WERI-Rb-1 (cell line): ENCODE measurements around the gene CDH4.

Source experiments
- DNase-seq: peaks from one replicate; pipeline ENCODE4 v3.0.0-alpha.2; 2020
- H3K27ac ChIP-seq: fragments of 250-450 bp; sonication (Bioruptor Pico); 2 replicates; pipeline ENCODE4 v1.5.1; 2020; ENCODE audit warnings: mild to moderate bottlenecking, moderate library complexity
- H3K27me3 ChIP-seq: fragments of 250-450 bp; sonication (Bioruptor Pico); 2 replicates; pipeline ENCODE4 v1.5.1; 2021; ENCODE audit warnings: mild to moderate bottlenecking, low read depth, moderate library complexity; ENCODE audit not compliant: insufficient read depth, severe bottlenecking
- H3K36me3 ChIP-seq: fragments of 250-450 bp; sonication (Bioruptor Pico); 2 replicates; pipeline ENCODE4 v1.5.1; 2020; ENCODE audit warnings: mild to moderate bottlenecking, moderate library complexity
- H3K4me3 ChIP-seq: 2 replicates; pipeline ENCODE4 v1.5.1; 2011; ENCODE audit warnings: low read depth, mild to moderate bottlenecking, control low read depth, low read length
- H3K9me3 ChIP-seq: fragments of 250-450 bp; sonication (Bioruptor Pico); 2 replicates; pipeline ENCODE4 v1.5.1; 2021; ENCODE audit warnings: mild to moderate bottlenecking, moderate library complexity; ENCODE audit not compliant: severe bottlenecking
- CTCF ChIP-seq: IDR thresholded peaks from 2 replicates; pipeline ENCODE4 v1.5.1; 2011; ENCODE audit warnings: low read depth, mild to moderate bottlenecking, control low read depth, inconsistent platforms, low read length

CDH4 gene

GRCh38 chr20:61873651-61874420, 621.8 kb downstream of the CDH4 start:
- Histone ChIP-seq H3K36me3 (no peaks in the 10 kb centered on the region), H3K27ac (no peak overlapping the region), H3K9me3 (peaks cover 15% of the 10 kb centered on the region), H3K4me3 (no peak overlapping the region), H3K27me3 (peaks cover 97% of the 10 kb centered on the region)
- no peak for TF ChIP-seq CTCF
- no peak for DNase-seq

GRCh38 chr20:61874421-61875068, 622.5 kb downstream of the CDH4 start:
- no peak overlapping the region for H3K27ac ChIP-seq

GRCh38 chr20:61875221-61875885, 623.3 kb downstream of the CDH4 start:
- Histone ChIP-seq H3K27ac (no peak overlapping the region), H3K27me3 (peaks cover 97% of the 10 kb centered on the region), H3K36me3 (no peaks in the 10 kb centered on the region), H3K4me3 (no peak overlapping the region), H3K9me3 (peaks cover 15% of the 10 kb centered on the region)
- peak; percentile 37; the same call in 1 of the 2 replicates for TF ChIP-seq CTCF
- DNase-seq: peak; percentile 21

More at GRCh38 chr20:61874421-61875068, 622.5 kb downstream of the CDH4 start:
- H3K4me3 ChIP-seq: no peak overlapping the region
- TF ChIP-seq CTCF: peak; percentile 63
- peaks cover 15% of the 10 kb centered on the region for H3K9me3 ChIP-seq
- peak; percentile 28 for DNase-seq
- peaks cover 97% of the 10 kb centered on the region for H3K27me3 ChIP-seq
- H3K36me3 ChIP-seq: no peaks in the 10 kb centered on the region

- no peak overlapping the region for H3K4me3 ChIP-seq
- no peaks in the 10 kb centered on the region for H3K36me3 ChIP-seq
- H3K27ac ChIP-seq: no peak overlapping the region
- peaks cover 11% of the 10 kb centered on the region for H3K9me3 ChIP-seq
- no peak for DNase-seq
- no peak for TF ChIP-seq CTCF
- peaks cover 97% of the 10 kb centered on the region for H3K27me3 ChIP-seq
Observed at GRCh38 chr20:61875996-61876395, 623.9 kb downstream of the CDH4 start.

GRCh38 chr20:61876952-61877728, 625.1 kb downstream of the CDH4 start:
- Histone ChIP-seq H3K27me3 (peaks cover 97% of the 10 kb centered on the region), H3K4me3 (no peak overlapping the region), H3K27ac (no peak overlapping the region), H3K9me3 (peaks cover under 1% of the 10 kb centered on the region), H3K36me3 (no peaks in the 10 kb centered on the region)
- no peak for DNase-seq
- no peak for TF ChIP-seq CTCF
